GM21786 (cell line): ENCODE data around the gene WSCD2.

Source experiments
- ATAC-seq: cut with Tn5 transposase; IDR thresholded peaks from one replicate; pipeline ENCODE4 v1.9.1; 2021; ENCODE audit not compliant: unreplicated experiment

The WSCD2 gene

DNA sequence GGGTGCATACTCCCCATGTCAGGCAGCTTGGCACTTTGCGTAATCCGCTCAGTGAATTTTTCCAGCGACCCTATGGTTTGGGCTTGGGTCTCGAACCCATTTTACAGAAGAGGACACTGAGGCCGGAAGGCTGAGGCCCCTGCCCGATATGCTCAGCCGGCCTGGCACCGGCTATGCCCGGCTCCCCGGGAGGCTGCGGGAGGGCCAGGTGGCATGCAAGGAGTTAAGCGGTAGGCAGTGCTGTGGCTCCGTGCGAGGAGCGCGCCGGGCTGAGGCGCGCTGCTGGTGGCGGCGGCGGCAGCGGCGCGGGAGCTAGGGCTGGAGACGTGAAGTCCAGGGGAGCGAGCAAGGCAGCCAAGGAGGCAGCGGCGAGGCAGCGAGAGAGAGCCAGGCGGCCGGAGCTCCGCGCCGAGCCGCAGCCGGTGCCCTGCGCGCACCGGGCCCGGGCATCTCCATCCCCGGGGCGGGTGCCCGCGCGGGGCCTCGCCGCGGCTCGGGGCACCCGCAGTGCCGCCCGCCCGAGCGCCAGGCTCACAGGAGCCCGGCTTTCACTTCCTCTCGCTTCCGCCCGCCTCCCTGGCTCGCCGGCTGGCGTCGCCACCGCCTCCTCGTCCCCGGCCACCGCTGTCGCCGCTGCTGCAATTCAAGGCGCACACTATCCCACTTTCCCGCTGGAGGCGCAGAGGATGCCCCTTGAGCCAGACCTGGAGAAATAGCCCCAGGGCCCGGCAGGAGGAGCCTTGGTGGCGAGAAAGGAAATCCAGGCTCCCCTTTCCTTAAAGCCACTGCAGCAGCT is at the start of gene WSCD2:
Gene WSCD2, plus strand, starts transcription at position 272 of the 796 bp plus-strand sequence. CDS start 66,545 bp downstream, outside the sequence.
- no peak for ATAC-seq

DNA sequence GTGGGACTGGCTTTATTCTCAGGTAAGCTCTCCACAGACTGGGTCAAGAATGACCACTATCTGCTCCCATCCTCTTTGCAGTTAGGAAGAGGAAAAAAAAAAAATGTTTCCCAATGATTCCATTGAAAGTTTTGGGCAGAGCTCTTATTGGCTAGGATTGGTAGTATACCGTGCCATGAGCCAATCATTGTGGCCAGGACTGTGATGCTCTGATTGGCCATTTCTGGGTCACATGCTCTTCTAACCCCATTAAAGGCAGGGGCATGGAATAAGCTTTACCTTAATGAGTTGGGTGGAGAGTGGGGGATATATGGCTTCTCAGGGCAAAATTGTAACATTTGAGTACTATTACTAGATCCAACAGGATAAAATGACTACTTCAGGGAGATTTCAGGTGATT is 49.4 kb upstream of the WSCD2 start:
- ATAC-seq: no peak

DNA sequence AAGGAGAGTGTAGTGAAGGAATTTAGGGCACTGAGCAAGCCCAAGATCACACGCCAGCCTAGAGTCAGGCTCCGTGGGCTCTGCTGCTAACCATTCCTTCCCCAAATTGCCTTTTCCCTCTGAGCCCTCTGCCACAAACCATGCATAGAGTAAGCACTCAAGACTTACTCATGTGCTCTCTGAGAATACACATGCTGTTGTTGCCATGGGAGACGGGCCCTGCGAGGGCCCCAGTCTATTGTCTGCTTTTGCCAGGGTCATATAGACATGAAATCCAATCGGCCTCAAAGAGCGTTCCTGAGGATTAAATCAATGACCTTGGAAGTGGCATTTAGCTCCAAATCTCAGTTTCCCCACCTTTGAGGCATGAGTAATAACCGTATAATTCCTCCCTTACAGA is 48.7 kb upstream of the WSCD2 start:
- ATAC-seq: no peak

DNA sequence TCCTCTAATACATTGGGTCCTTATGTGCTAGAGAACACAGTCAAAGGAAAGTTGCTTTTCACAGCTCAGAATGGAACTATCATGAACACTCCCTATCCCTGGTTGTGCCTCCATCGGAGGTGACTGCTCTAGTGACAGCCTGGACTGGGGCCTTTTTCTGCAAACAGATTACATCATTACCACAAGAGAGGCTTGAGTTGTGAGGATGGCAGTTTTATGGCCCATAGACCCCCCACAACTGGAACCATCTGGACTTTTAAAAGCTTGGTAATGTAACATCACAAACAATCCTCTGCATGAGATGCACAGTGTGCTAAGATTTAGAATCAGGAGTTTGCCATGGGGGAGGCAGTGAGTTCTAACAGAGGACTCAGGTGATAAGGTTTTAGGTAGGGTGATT is 46.6 kb upstream of the WSCD2 start:
- ATAC-seq: no peak

DNA sequence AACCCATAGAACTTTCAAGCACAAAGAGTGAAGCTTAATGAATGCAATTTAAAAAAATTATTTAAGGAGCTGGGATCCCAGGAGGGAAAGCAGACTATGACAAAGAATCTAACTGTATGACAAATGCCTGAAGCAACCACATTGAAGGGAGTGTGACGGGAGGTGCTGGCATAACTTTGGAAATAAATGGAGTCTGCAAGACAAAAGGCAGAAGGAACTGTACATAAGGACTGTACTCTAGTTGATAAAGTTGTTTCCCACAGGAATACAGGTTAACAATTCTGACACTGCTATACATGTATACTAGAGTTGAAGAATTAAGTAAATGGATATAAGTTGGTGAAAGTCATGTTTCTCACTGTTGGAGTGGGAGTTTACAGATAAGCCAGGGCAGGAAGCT is 41.2 kb upstream of the WSCD2 start:
- no peak for ATAC-seq

DNA sequence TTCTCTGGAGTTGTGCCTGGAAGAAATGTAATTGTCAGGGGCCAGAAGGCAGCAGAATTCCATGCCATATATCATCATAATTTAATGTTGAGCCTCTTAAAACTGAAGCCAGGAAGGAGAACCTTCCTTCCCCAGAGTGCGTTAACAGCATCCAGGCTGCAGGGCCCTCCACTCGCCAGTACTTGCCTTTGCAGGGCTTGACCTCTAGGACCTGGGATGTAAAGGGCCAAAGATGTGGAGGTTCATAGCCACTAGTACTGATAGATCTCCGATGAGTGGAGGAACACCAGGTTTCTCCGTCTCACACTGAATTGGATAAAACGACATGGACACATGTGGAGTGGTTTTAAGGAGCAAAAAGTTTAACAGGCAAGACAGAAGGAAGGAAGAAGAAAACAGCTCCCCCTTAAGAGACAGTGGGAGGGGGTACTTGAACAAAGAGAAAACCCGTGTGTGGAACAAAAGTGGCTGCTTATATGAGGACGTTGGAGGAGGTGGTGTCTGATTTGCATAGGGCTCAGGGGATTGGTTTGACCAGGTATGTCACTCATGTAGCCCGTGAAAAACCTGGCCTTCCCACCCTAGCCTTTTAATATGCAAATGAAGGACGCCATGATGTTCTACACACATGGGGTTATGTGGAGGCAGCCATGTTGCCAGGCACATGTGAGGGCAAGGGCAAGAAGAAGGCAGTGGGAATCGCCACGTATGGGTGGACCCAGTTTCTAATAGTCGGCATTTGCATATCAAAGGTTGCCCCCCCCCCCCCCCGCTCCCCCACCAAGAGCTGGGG is 38.8 kb upstream of the WSCD2 start:
- no peak for ATAC-seq

DNA sequence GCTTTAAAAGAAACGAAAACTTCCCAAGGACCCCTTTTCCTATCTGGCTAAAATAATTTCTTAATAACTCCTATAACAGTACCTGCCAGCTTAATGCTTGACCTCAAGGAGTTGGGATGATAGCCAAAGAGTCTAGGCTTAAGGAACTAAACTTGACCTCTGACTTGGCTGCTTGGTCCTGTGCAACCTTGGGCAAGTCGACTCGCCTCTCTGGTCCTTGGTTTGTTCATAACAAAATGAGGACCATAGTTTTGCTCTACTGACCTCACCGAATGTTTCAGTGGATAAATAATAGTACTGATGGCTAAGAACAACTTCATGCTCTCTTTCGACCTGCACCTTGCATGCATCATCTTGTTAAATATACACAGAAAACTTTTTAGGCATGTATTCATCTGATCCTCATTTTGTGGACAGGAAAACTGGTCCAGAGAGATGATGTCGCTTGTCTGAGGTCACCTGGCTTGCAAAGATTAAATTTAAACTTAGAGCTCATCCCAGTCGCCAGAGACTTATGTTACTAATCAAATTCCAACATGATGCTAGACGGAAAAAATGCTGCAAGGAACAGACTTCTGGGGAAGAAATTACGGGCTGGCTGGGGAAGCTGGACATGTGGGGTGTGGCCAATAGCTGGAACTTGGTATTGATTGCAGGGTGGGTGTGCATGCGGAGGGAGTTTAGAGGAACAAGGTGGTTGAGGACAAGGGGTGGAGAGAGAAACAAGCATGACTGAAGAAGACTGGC is 38.0 kb upstream of the WSCD2 start:
- no peak for ATAC-seq

DNA sequence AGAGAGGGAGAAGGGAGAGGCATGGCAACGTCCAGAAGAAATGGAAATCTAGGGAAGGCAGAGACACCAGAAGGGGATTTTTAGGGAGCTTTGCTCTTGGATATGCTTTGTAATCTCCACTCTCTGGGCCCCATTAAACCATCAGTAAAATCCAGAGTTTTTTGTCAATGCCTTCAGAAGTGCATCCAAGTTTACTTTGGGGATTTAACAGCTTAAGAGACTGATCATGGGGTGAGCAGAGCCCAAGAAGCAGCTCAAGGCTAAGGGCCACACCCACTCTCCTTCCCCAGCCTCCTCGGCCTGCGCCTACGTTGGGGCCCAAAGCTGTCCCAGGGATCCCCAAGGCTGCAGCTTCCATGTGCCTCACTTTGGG is 37.4 kb upstream of the WSCD2 start:
- ATAC-seq: no peak

DNA sequence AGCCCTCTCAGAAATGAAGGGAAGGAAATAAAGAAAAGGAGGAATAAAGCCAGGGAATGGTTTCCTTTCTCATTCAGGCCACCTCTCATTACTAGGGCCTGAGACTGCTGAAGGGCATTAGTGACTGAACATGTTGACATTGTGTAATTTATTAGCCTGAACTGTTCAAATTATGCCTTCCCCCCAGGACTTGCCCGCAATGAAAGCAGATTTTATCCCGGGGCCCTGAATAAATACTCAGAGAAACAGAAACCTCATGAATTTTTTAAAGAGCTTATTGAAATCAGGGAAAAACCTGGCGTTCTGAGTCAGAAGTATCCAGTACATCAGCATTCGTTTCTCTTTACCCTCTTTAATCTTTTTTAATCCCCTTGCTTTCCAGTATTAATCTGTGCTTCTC is 35.9 kb upstream of the WSCD2 start:
- no peak for ATAC-seq

DNA sequence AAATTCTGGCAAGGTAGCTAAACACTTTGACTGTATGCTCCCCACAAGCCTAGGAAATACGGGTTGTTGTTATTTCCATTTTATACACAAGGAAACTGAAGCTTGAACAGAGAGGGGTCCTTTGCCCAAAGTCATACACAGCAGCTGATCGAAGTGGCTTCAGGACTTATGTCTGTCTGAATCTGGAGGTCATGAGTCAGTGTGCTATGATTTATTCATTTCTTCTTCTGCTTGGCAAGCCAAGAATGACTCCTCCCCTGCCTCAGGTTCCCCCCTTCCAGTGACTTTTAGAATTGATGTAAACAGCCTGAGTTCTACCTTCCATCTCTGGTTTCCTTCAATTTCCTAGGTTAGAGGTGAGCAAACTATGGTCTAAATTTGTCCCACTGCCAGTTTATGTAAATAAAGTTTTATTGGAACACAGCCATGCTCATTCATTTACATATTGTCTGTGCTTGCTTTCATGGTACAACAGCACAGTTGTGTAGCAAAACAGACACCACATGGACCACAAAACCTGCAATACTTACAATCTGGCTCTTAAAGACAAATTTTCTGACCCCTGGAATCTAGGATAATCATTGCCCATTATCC is 34.9 kb upstream of the WSCD2 start:
- ATAC-seq: no peak

DNA sequence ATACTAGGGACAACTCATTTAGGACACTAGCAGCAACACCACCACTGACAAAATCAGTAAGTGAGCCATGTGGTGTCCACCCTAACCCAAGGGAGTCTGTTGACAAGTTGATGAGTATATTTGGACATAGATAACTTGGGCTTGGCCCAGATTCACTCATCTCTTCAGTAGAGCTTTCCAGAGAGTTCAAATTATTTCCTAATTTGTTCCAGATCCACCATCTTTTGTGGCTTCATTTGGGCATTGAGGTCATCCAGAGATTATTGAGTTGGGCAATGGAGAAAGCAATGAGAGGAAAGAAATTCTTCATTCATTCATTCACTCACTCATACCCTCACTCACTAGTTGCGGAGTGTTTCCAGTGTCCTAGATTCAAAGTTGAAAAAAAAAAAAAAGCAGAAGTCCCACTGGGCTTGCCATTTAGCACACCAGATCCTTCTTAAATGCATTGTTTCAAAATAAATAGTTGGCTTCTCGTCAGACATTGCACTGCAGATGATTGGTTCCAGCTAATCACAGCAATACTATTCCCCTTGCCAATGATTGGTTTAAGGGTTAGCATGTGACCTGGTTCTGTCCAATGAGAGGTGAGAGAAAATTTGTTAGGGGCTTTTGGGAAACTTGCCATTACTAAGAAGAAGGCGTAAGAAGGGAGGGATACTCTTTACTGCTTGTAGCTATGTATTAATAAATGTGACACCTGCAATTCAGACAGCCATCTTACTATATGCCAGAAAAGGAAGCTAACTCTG is 31.8 kb upstream of the WSCD2 start:
- no peak for ATAC-seq

DNA sequence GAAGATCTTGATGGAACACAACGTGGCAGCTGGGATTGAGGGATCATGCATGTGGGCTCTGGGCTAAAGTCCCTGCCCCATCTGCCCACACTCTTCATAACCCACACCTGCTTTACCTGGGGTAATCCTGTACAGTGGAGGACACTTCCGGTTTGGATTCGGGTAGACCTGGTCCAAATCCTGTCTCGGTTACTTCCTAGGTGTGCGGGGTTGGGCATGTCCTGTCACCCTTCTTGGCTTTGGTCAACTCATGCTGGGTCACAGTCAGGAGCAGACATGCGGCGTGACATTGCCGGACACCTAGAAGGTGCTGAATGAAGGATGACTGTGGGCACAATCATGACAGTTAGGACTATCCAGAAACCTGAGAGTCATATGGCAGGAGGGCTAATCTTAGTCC is 30.7 kb upstream of the WSCD2 start:
- no peak for ATAC-seq

DNA sequence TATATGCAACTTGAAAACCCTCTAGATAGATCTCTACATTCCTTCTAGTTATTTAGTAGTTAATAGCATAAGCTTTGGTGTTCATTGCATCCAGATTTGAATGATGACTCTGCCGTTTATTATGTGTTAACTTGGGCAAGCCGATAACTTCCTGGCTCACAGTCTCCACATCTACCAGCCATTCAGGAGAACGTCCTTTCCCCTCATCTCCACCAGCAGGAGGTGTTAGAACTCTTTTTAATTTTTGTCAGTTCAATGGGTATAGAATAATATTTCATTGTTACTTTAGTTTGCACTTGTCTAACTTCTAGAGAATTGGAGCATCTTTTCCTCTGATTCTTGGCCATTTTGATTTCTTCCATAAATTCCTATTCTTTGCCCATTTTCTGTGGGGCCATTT is 30.0 kb upstream of the WSCD2 start:
- ATAC-seq: no peak

DNA sequence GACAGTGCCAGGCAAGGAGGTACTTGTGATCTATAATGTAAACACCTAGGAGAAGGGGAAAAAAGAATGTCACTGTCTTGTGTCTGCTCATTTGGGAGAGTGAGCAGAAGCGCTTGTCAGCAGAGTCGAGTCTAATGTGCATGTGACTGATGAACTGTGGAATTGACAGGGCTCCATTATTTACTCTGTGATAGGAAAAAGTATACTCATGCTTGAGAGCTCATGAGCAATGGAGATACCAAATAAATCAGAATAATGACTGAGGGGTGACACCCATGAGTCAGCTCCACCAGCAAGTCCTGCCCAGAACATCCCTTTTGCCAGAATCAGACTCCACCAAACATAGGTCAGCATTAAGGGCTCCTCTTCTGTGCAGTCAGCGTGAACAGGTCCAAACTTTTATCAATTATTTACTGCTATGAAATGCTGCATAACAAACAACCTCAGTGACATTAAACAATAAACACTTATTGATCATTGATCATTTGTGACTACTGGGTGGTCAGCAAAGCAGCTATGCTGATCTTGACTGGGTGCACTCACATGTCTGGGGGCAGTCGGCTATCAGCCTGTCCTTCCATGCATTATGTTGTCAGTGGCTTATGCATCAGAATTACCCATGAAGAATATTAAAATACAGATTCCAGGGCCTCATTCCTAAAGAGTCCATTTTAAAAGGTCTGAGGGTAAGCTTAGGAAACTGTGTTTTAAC is 29.2 kb upstream of the WSCD2 start:
- no peak for ATAC-seq

DNA sequence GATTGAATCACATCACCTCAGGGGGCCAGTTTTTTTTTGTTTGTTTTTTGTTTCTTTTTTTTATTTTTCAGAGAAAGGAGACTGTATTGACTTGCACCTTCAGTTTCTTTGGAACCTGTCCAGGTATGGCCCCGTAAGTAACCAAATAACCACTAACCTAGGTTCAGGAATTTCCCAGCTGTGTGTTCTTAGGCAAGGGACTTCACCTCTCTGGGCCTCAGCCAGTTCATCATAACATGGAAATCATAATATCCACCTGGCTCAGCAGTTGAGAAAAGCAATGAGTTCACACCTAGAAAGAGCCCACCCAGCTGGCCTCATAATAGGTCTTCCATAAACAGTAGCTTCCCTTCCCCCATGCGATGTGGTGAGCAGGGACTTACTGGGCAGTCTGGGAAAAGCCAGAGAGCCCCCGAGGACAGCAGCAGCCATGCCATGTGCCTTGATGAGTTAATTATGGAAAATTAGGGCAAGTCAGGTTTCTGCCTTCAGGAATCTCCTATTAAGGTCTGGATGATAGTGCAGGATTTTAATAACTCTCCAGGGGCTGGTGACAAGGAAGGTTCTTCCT is 27.4 kb upstream of the WSCD2 start:
- ATAC-seq: no peak

DNA sequence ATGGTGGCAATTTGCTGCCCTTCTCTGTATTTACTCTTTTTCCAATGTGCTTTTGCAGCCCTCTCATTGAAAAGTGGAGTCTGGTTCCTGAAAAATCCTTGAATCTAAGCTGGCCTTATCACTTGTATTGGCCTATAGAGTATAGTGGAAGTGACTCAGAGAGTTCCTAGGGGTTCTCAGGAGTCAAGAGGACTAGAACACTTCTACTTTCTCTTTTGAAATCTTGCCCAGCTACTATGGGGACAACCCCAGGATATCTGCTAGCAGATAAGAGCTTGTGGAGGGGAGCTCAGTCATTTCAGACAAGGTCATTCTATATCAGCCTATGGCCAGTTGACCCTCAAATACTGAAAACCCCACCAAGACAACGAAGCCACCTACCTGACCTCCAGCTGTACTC is 26.7 kb upstream of the WSCD2 start:
- ATAC-seq: no peak

DNA sequence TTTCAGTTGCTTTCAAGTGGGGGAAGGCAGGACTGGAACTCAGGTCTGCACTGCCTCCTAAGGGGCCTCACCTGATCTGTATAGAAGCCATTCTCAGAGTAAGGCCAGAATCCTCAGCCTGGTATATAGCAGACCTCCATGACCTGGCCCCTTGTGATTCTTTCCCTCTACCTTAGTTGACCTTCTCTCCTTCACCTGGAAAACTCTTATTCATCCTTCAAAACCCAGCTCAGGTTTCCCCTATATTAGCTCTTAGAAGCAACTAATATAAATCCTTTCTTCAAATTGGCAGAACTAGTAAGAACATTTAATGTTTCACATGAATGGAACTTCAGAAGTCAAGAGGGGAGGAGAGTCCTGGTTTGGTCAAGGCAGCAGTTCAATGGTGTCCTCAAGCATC is 26.0 kb upstream of the WSCD2 start:
- no peak for ATAC-seq

DNA sequence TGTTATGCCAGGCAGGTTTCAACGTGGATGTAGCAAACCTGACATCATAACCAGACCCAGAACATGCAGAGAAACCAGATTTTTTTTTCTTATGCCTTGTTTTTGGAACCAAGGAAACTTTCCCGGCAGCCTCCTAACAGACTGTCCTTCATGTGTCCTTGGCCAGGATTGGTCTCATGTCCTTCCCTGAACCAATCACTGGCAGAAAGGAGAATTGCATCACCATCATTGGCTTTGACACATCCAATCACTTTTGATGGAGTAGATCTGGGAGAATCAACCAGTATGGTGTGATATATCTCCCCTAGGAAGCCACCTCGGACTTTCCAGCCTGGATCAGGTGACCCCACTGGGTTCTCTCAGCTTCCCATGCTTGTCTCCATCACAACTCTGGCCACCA is 25.6 kb upstream of the WSCD2 start:
- ATAC-seq: no peak

DNA sequence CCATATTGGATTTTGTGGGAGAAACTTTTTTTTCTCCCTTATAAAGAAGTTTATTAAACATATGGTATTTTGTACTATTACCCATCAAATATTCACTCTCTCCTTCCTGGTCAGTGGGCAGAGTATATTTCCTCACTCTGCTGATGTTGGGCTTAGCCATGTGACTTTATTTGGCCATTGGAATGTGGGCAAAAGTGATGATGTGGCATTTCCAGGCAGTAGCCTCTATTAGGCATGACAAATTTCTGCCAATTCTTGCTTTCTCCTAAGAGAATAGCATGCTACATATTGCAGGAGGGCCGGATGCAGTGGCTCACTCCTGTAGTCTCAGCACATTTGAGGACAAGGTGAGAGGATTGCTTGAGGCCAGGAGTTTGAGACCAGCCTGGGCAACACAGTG is 24.4 kb upstream of the WSCD2 start:
- ATAC-seq: no peak

DNA sequence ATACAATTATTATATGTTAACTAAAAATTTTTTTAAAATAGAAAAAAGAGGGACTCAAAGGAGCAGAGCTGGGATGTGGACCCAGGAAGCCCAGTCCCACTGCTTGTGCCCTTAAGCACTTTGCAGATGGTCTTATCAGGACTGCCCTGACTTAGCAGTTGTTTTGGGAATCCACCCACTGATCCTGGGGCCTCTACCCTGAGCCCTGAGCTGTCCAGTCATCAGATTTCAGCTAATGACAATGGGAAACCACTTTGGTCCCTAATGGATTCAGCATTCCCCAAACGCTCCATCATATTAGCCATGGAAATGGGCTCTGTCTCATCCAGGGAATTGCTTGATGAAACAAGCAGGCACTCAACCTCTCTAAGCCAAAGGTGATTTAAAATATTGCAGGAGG is 22.5 kb upstream of the WSCD2 start:
- no peak for ATAC-seq
